HG03097 (cell line): ENCODE data around the gene CRYBB3.

Experiments
- ATAC-seq: cut with Tn5 transposase; IDR thresholded peaks from one replicate; pipeline ENCODE4 v1.9.1; 2021; ENCODE audit not compliant: unreplicated experiment, low FRiP score

Gene CRYBB3

GRCh38 chr22:25199731-25200520, at the start of gene CRYBB3:
TSS of gene CRYBB3 (plus strand) at chr22:25199858. CDS start at chr22:25201397, 1,539 bp downstream.
- ATAC-seq: no peak

- ATAC-seq: no peak
Observed at GRCh38 chr22:25153961-25154666, 45.5 kb upstream of the CRYBB3 start.

DNA sequence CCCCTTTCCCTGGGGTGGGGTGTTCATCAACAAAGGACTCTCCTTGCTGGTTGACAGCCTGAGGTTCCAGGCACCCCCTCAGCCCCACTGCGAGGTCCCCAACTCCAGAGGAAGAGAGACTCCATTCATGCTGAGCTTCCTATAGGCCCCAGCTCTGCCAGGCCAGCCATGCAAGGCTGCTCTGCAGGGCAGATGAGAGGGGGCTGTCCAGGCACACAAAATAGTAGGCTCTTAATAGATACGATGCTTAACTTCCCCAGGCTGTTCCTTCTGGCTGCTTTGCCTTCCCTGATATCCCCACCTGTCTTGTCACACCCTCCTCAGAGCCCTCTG, 45.0 kb upstream of the CRYBB3 start:
- no peak for ATAC-seq

GRCh38 chr22:25156736-25157135, 42.9 kb upstream of the CRYBB3 start:
- ATAC-seq: no peak

GRCh38 chr22:25159028-25159427, 40.6 kb upstream of the CRYBB3 start:
- ATAC-seq: no peak

DNA sequence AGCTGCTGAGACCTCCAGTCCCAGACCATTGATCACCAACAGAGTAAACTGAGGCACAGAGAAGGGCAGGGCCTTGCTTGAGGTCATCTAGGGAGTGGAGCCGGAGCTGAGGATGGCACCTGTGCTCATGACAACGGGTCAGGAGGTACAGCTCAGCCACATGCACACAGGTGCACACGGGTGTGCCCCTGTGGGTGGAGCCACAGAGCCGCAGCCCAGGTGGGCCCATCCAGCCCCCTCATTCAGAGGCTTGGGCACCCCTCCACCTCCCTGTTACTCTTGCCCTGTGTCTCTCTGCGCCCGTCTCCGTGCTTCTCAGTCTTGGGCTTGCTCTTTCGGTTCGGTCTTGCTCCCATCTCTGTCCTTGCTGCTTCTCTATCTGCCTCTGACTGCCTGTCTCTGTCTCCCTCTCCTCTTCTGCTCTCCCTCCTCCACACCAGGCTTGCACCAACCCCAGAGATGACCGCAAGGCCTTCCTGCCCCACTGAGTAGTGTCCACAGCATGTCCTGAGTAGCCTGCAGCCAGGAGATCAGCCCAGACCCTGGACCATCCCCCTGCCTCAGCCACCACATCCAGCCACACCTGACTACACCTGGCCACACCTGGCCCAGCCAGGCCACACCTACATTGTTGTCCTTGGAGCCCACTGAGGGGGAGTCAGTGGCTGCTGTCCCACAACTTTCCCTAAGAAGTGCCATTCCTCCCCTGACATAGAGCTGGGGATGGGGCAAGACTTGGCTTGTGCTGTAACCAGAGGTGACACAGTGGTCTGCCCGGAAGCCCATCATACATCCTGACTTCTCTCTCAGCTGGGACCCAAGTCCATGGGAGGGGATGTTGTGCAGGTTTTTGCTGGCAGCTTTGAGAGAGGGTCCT, 39.3 kb upstream of the CRYBB3 start:
- no peak for ATAC-seq

- ATAC-seq: no peak
Observed at GRCh38 chr22:25161017-25161915, 38.4 kb upstream of the CRYBB3 start.

- ATAC-seq: no peak
Observed at GRCh38 chr22:25161916-25162530, 37.6 kb upstream of the CRYBB3 start.

DNA sequence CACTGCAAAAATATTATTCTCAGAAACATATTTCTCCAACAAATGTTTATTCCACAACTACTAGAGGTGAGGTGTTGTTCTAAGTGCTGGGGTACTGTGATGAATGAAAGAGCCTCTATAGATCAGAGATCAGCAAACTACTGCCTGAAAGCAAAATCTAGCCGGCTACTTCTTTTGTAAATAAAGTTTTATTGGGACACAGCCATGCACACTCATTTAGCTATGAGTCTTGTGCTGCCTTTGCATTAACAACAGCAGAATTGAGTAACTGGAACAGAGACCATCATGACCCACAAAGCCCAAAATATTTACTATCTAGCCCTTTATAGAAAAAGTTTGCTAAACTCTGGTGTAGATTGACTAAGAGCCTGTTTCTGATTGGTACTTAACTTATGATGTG, 37.1 kb upstream of the CRYBB3 start:
- no peak for ATAC-seq

- ATAC-seq: no peak
Observed at GRCh38 chr22:25165785-25166184, 33.9 kb upstream of the CRYBB3 start.

DNA sequence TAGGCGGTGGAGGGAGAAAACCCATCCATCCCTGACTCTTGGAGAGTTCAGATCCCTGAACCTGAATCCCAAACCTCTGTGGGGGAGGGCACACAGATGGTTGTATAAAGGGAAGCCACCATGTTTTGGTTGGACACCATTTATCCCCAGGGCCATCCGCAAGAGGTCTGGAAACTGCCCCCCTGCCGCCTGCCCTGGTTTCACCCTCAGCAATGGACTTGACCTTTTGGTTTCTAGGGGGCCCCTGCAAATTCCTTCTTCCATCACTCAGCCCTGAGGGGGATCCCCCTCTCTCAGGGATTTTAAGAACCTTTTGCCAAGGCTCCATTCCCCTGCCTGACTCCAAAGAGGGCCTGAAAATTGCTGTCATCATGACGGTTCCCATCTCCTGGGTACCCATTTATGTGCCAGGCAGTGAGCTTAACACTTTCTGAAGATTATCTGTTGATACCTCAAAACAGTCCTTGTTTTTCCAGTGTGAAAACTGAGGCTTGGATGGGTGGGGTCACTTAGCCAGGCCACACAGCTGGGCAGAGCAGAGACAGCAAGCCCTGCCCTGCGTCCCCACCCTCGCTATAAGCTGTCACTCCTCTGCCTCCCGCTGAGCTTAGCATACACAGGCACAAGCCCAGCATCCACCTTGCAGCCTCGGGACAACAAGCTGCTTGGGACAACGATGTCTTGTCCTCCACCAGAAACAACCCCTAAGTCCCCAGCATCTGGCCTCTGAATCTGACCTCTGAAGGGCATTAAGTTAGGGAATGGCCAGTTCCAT, 33.2 kb upstream of the CRYBB3 start:
- no peak for ATAC-seq

GRCh38 chr22:25167082-25167481, 32.6 kb upstream of the CRYBB3 start:
- no peak for ATAC-seq

DNA sequence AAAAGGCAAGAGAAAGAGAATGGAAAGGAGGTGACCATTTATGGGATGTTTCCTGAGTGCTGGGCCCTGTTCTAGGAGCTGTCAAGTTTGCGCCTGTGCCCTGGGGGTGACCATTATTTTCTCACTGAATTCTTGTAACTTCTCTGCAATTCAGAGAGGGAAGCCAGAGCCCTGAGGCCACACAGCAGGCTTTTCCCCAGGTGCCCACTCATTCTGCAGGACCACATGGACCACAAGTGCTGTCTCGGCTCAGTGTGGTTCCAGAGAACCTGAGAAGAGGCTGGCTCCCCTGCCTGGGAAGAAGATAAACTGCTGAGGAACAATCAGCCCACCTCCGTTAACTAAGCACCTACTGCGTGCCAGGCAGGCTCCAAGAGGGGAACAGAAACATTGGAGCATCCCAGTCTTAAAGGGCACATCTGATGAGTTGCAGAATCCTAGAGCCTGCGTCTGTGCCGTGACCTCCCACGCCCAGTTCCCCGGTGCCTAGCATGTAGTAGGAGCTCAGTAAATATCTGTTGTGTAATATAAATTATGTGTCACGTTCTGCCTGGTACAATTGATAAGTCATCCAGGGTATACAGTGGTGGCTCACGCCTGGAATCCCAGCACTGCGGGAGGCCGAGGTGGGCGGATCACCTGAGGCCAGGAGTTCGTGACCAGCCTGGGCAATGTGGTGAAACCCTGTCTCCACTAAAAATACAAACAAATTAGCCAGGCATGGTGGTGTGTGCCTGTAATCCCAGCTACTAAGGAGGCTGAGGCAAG, 31.6 kb upstream of the CRYBB3 start:
- ATAC-seq: no peak

- no peak for ATAC-seq
Observed at GRCh38 chr22:25169278-25170031, 30.2 kb upstream of the CRYBB3 start.

DNA sequence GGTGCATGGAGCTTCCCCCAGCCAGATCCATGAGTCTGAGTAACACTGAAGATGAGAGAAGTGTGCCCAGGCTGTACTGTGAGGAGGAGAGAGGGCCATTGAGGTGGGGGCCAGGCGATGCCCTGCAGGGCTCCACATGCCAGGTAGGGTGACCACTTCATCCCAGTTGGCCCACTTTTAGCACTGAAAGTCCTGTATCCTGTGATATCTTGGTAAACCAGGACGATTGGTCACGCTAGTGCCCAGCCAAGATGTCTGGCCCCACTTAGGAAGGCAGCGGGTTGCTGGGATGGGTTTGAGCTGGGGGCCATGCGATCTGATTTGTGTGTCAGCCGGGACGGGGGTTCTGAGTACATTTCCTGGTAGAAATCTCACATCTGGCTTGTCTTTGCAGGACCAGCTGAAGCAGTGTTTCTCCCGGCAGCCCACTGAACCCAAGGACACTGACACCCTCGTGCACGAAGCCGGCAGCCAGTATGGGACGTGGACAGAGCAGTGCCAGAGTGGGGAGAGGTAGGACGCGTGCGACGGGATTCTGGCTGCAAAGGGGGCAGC, 29.2 kb upstream of the CRYBB3 start:
- ATAC-seq: no peak

- no peak for ATAC-seq
Observed at GRCh38 chr22:25172153-25172552, 27.5 kb upstream of the CRYBB3 start.

DNA sequence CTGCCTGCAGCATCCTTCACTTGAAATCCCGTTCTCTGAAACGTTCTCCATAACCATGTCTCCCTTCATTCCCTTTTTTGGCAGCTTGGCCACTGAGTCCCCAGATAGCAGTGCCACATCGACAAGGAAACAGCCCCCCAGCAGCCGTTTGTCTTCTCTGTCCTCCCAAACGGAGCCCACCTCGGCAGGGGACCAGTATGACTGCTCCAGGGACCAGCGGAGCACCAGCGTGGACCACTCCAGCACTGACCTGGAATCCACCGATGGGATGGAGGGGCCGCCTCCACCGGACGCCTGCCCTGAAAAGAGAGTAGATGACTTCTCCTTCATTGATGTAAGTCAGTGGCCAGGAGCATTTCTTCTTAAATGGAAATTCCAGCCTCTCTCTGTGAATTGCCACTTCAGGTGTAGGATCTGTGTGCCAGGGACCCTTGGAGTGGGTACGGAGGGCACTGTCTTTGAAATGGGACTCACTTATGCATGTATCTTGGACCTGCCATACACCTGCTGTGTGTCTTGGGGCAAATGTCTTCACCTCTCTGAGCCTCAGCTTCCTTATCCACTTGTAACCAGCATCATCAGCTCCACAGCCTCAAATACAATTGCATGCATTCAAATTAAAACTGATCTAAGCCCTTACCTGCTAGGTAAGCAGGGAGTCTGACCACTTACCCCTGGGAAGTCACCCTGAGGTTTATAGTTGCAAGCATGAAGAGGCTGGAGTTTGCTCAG, 25.3 kb upstream of the CRYBB3 start:
- ATAC-seq: no peak
